ENCODE results near the gene KCTD14. TPM values are rescaled to one million over a fixed set of nuclear protein-coding genes. Genes with fewer than 3 reads are reported as not detected.

KCTD14 gene
- total RNA-seq, 1 experiment from 2014 or later: 8.2 TPM

DNA sequence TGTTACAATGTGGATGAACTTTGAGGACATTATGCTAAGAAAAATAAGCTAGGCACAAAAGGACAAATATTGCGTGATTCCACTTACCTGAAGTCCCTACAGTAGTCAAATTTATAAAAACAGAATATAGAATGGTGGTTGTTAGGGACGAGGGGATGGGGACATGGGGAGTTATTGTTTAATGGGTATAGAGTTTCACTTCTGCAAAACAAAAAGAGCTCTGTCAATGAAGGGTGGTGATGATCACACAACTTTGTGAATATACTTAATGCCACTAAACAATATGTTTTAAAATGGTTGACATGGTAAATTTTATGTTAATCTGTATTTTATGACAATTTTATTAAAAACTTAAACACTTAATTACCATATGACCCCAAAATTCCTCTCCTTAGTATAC, 54.7 kb downstream of the KCTD14 start:
- no peak for DNase-seq
- H3K4me1 ChIP-seq: no peaks in the 10 kb centered on the region
- Mint-ChIP-seq H3K36me3 (ENCODE audit: insufficient read depth, unreplicated experiment) (peaks cover 27% of the 10 kb centered on the region), H3K27me3 (ENCODE audit: insufficient read depth, unreplicated experiment) (no peaks in the 10 kb centered on the region), H3K4me1 (ENCODE audit: low read depth, unreplicated experiment) (no peaks in the 10 kb centered on the region), H3K4me3 (ENCODE audit: unreplicated experiment) (no peak overlapping the region), H3K27ac (ENCODE audit: unreplicated experiment) (no peak overlapping the region), H3K9me3 (ENCODE audit: unreplicated experiment) (no peaks in the 10 kb centered on the region)
- BruUV-seq (replicated peaks): no TSS peak
- H3K4me3 ChIP-seq (ENCODE audit: low read depth, low read length): no peak overlapping the region
- CTCF ChIA-PET: interaction anchor here (0.6 kb wide), 1 partner anchor 26 kb away, joined by 4 read pairs; the partner anchor contains the start of gene INTS4
- no peaks in the 10 kb centered on the region for H3K9me3 ChIP-seq
- POLR2A ChIA-PET: no interaction called here
- no peaks in the 10 kb centered on the region for H3K27me3 ChIP-seq (replicated peaks; ENCODE audit: control insufficient read depth, insufficient read depth, low read length)
- intact Hi-C loops (cut with micrococcal nuclease; ENCODE audit: unreplicated experiment): no loop called here
- no peak for TF ChIP-seq CTCF (IDR thresholded peaks at IDR 0.05; ENCODE audit: insufficient read depth in 1 of 2, low read depth in 1 of 2, low read length in 1 of 2, severe bottlenecking in 1 of 2, unreplicated experiment in 1 of 2)
- peaks cover 4% of the 10 kb centered on the region for H3K36me3 ChIP-seq (ENCODE audit: control insufficient read depth, insufficient read depth, low read length)

GRCh38 chr11:77967753-77968152, 55.3 kb downstream of the KCTD14 start:
- no peaks in the 10 kb centered on the region for H3K9me3 Mint-ChIP-seq (ENCODE audit: unreplicated experiment)
- H3K4me1 ChIP-seq: no peaks in the 10 kb centered on the region
- H3K4me1 Mint-ChIP-seq (ENCODE audit: low read depth, unreplicated experiment): no peaks in the 10 kb centered on the region
- DNase-seq: no peak
- no peak overlapping the region for H3K4me3 ChIP-seq (ENCODE audit: low read depth, low read length)
- peaks cover 27% of the 10 kb centered on the region for H3K36me3 Mint-ChIP-seq (ENCODE audit: insufficient read depth, unreplicated experiment)
- peaks cover 4% of the 10 kb centered on the region for H3K36me3 ChIP-seq (ENCODE audit: control insufficient read depth, insufficient read depth, low read length)
- TF ChIP-seq CTCF (IDR thresholded peaks at IDR 0.05; ENCODE audit: insufficient read depth in 1 of 2, low read depth in 1 of 2, low read length in 1 of 2, severe bottlenecking in 1 of 2, unreplicated experiment in 1 of 2): no peak
- H3K9me3 ChIP-seq: no peaks in the 10 kb centered on the region
- H3K27ac Mint-ChIP-seq (ENCODE audit: unreplicated experiment): no peak overlapping the region
- intact Hi-C loops (cut with micrococcal nuclease; ENCODE audit: unreplicated experiment): no loop called here
- CTCF ChIA-PET: no interaction called here
- no peaks in the 10 kb centered on the region for H3K27me3 Mint-ChIP-seq (ENCODE audit: insufficient read depth, unreplicated experiment)
- no peaks in the 10 kb centered on the region for H3K27me3 ChIP-seq (replicated peaks; ENCODE audit: control insufficient read depth, insufficient read depth, low read length)
- BruUV-seq (replicated peaks): no TSS peak
- POLR2A ChIA-PET: no interaction called here
- H3K4me3 Mint-ChIP-seq (ENCODE audit: unreplicated experiment): no peak overlapping the region

DNA sequence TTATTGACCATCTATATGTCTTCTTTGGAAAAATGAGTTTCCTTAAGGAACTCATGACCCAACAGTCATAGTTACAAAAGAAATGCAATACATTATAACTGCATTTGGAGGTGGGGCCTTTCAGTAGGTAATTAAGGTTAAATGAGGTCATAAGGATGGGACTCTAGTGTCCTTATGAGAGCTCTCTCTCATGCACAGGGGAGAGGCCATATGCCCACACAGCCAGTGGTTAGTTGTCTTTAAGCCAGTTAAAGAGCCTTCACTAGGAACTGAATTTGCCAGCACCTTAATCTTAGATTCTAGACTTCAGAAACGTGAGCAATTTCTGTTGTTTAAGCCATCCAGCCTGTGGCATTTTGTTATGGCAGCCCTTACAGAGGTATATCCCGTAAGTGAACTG, 56.0 kb downstream of the KCTD14 start:
- Mint-ChIP-seq H3K27me3 (ENCODE audit: insufficient read depth, unreplicated experiment) (no peaks in the 10 kb centered on the region), H3K4me1 (ENCODE audit: low read depth, unreplicated experiment) (no peaks in the 10 kb centered on the region), H3K4me3 (ENCODE audit: unreplicated experiment) (no peak overlapping the region), H3K27ac (ENCODE audit: unreplicated experiment) (no peak overlapping the region), H3K36me3 (ENCODE audit: insufficient read depth, unreplicated experiment) (peaks cover 24% of the 10 kb centered on the region), H3K9me3 (ENCODE audit: unreplicated experiment) (no peaks in the 10 kb centered on the region)
- intact Hi-C loops (cut with micrococcal nuclease; ENCODE audit: unreplicated experiment): no loop called here
- no peaks in the 10 kb centered on the region for H3K4me1 ChIP-seq
- H3K36me3 ChIP-seq (ENCODE audit: control insufficient read depth, insufficient read depth, low read length): peaks cover 4% of the 10 kb centered on the region
- ChIA-PET CTCF (no interaction called here), POLR2A (no interaction called here)
- H3K9me3 ChIP-seq: no peaks in the 10 kb centered on the region
- no peaks in the 10 kb centered on the region for H3K27me3 ChIP-seq (replicated peaks; ENCODE audit: control insufficient read depth, insufficient read depth, low read length)
- DNase-seq: no peak
- H3K4me3 ChIP-seq (ENCODE audit: low read depth, low read length): no peak overlapping the region
- no TSS peak for BruUV-seq (replicated peaks)
- no peak for TF ChIP-seq CTCF (IDR thresholded peaks at IDR 0.05; ENCODE audit: insufficient read depth in 1 of 2, low read depth in 1 of 2, low read length in 1 of 2, severe bottlenecking in 1 of 2, unreplicated experiment in 1 of 2)

Measured in Caco-2 (cell line).